Lower leg skin (tissue), 3 donors: ENCODE measurements around the gene IQSEC3.

Source experiments
- CTCF ChIP-seq, 3 donors: fragments of 450-650 bp; IDR thresholded peaks; one replicate each; pipeline ENCODE4 v1.5.1; 2016; ENCODE audit warnings: antibody characterized with exemption in 3 of 3, mild to moderate bottlenecking in 3 of 3, moderate library complexity in 2 of 3
- POLR2A ChIP-seq, 2 donors: fragments of 450-650 bp; IDR thresholded peaks; one replicate each; pipeline ENCODE4 v1.6.1; 2016 to 2017; ENCODE audit warnings: antibody characterized with exemption in 2 of 2, mild to moderate bottlenecking in 1 of 2, moderate library complexity in 1 of 2

- TF ChIP-seq POLR2A (IDR thresholded peaks at IDR 0.05) (no peak), CTCF (IDR thresholded peaks at IDR 0.05) (no peak)
Observed at GRCh38 chr12:130519-130918, 64.0 kb downstream of the IQSEC3 start.
